SK-N-MC (cell line): ENCODE data around the gene ATE1.

Experiments
- EZH2 ChIP-seq: fragments of 200-600 bp; sonication (generic); IDR thresholded peaks from one replicate; pipeline ENCODE4 v1.6.1; 2017; ENCODE audit warnings: antibody characterized with exemption
- FOXP2 ChIP-seq: optimal IDR thresholded peaks from 2 replicates; pipeline ENCODE3; 2011; ENCODE audit warnings: mild to moderate bottlenecking, moderate library complexity; ENCODE audit not compliant: insufficient read depth; ENCODE audit errors: extremely low read length, control extremely low read depth
- POLR2AphosphoS5 ChIP-seq: IDR thresholded peaks from 2 replicates; pipeline ENCODE4 v1.6.1; 2012; ENCODE audit warnings: mild to moderate bottlenecking, low read depth, low read length, borderline replicate concordance

DNA sequence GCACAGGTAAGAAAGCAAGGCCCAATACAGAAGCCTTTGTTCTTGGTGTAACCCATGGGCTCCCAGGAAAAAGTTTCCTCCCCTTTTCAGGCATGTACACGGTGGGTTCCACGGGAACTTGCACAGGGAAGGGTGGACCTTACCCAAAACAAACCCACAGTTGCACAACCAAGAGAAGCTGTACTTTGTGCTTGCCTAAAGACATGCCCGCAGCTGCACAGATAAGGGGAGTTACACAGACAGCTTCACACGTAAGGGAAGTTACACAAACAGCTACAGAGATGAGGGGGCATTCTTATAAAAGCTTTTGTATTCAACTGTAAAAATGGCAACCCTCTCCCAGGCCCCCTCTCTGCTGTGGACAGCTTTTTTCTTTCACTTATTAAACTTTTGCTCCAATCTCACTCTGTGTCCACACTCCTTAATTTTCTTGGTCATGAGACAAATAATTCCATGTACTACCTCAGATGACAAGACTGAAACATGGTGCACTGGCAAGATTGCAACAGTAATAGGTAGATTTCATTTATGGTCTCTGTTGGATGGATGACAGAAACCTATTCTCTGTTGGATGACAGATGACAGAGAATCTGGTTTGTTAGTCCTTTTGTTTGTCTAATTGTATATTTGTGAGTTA lies 72.9 kb downstream of the ATE1 start:
- TF ChIP-seq EZH2 = no peak
- TF ChIP-seq FOXP2 = no peak
- TF ChIP-seq POLR2AphosphoS5 = no peak
